Natural killer cell treated with Interleukin-12 subunit alpha and Interleukin-12 subunit beta and Interleukin-15 and Interleukin-18, amount 100 ng/mL, for 72 hours (primary cell): ENCODE results near the gene ZNF385C. TPM values are rescaled to one million over a fixed set of nuclear protein-coding genes. Genes with fewer than 3 reads are reported as not detected.

Experiments used
- ATAC-seq, 2 donors: fragments of 150-1000 bp; cut with Tn5 transposase in 1 of 2; sonication (Bioruptor Pico), chemical (Tn5 transposase) in 1 of 2; 2 replicates each; pipeline ENCODE4 v1.10.0; 2021
- DNase-seq: peaks from one replicate; pipeline ENCODE4 v3.0.0; 2022; ENCODE audit warnings: low spot score
- H3K27ac Mint-ChIP-seq, 2 donors: 1 replicate in 1 of 2; 2 replicates in 1 of 2; pipeline ENCODE4 v1.8.0; 2022; ENCODE audit warnings: mixed read lengths in 2 of 2, mild to moderate bottlenecking in 1 of 2, moderate library complexity in 1 of 2
- H3K27me3 Mint-ChIP-seq, 2 donors: 1 replicate in 1 of 2; 2 replicates in 1 of 2; pipeline ENCODE4 v1.8.0; 2022; ENCODE audit warnings: mixed read lengths in 2 of 2
- H3K36me3 Mint-ChIP-seq: one replicate; pipeline ENCODE4 v1.8.0; 2022; ENCODE audit warnings: mixed read lengths
- H3K4me1 Mint-ChIP-seq, 2 donors: 1 replicate in 1 of 2; 2 replicates in 1 of 2; pipeline ENCODE4 v1.8.0; 2022; ENCODE audit warnings: low read depth in 2 of 2, mixed read lengths in 2 of 2, mild to moderate bottlenecking in 1 of 2
- H3K4me3 Mint-ChIP-seq: one replicate; pipeline ENCODE4 v1.8.0; 2022; ENCODE audit warnings: mixed read lengths
- H3K9me3 Mint-ChIP-seq: 2 replicates; pipeline ENCODE4 v1.8.0; 2022; ENCODE audit warnings: mixed read lengths
- total RNA-seq, 2 donors: library from RNA; stranded (reverse); gene quantifications; one replicate each; pipeline ENCODE4 v1.2.3, GENCODE V29; 2022

Gene ZNF385C
- total RNA-seq, 2 donors from 2014 or later: not detected

DNA sequence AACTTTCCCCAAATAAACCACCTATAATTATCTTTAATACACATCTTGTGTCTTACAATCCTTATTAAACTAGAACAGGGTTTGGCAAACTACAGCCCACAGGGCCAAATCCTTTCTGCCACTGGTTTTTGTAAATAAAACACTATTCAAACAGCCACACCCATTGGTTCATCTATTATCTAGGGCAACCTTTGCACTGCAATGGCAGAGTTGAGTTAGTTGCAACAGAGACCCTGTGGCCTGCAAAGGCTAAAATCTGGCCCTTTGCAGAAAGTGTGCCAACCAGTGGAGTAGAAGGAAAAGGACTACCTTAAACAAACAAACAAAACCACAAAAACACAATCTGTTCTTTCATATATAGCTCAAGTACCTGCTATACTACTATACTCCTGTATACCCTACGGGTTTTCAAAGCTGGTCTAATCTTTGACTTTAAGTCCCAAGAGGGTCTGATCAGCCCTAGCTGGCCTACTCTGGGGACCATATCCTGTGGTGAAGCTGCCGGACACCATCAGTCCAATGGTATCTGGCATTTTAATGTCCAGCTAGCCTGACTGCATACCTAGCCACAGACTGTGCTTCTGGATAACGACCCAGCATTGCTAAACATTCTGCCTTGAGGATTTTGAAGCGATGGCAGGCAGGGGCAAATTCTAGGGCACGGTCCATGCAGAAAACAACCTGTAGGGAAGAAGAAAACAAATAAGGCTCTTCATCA is 108.4 kb downstream of the ZNF385C start:
- DNase-seq: no peak
- Mint-ChIP-seq H3K27ac (no peak overlapping the region), H3K4me3 (no peak overlapping the region), H3K9me3 (no peaks in the 10 kb centered on the region), H3K36me3 (peaks cover 33% of the 10 kb centered on the region), H3K27me3 (no peaks in the 10 kb centered on the region), H3K4me1 (peaks cover 17 to 22% of the 10 kb centered on the region in 2 donors)
- no peak for ATAC-seq

DNA sequence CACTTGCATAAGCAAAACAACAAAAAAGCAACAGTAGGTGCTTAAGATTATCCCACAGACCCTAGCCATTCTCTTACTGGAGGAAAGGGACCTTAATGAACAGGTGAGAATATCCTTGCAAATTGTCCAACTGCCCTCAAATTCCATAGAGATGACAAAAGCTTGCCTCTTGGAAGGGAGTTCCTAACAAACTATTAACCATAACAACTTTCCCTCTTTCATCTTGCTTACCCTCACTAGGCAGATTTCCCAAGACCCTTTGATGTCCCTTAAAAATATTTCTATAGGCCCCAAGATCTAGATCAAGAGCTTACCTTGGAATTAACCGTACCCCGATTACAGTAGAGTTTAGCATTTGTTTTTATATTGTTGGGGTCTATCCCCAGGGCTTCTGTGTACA is 109.9 kb downstream of the ZNF385C start:
- Mint-ChIP-seq H3K36me3 (peaks cover 40% of the 10 kb centered on the region), H3K4me1 (peaks cover 20 to 22% of the 10 kb centered on the region in 2 donors), H3K27me3 (no peaks in the 10 kb centered on the region), H3K27ac (peak overlapping the region; percentile 74 to 91), H3K9me3 (no peaks in the 10 kb centered on the region), H3K4me3 (no peak overlapping the region)
- DNase-seq: no peak
- ATAC-seq: no peak

DNA sequence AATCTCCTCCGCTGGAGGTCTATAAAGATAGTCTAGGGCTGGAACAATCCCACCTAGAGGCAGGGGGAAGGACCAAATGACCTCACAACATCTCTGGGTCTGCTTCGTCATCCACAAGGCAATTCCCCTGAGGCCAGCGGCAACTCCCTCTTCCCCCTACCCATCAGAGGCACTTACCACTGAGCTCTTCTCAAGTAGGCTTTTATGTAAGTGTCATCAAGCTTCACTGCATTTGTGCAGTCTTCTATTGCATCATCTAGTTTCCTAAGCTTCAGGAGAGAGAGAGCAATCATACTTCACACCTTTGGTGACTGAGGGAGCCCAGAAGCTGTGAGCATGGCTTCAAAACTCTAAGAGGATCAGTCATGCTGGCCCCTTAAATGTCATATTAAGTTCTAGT is 110.6 kb downstream of the ZNF385C start:
- H3K27ac Mint-ChIP-seq: peak overlapping the region; percentile 74 to 91
- peak overlapping the region; percentile 11 for H3K4me3 Mint-ChIP-seq
- ATAC-seq: peak; percentile 90 to 91
- DNase-seq: no peak
- H3K27me3 Mint-ChIP-seq: no peaks in the 10 kb centered on the region
- H3K9me3 Mint-ChIP-seq: no peaks in the 10 kb centered on the region
- peaks cover 40% of the 10 kb centered on the region for H3K36me3 Mint-ChIP-seq
- peaks cover 20 to 22% of the 10 kb centered on the region in 2 donors for H3K4me1 Mint-ChIP-seq

DNA sequence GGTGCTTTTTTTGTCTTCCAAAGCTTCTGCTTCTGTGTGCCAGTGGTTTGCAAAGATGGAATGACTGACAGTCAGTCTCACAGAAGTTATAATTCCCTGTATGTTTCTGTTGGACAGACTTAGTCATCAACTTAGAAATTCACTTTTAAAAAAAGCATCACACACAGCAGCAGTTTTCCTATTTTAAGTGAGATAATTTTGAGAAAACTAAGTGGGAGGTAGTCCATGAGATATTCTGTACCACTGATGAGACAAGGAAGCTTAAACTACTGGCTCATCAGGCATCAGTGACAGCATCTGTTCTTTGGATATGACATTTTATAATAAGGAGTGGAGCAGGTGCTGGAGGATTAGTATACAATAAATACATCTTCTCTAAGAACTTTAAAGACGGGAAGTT is 111.6 kb downstream of the ZNF385C start:
- Mint-ChIP-seq H3K4me1 (peaks cover 21 to 22% of the 10 kb centered on the region in 2 donors), H3K4me3 (no peak overlapping the region), H3K9me3 (no peaks in the 10 kb centered on the region), H3K27ac (peak overlapping the region; percentile 74 to 91), H3K27me3 (no peaks in the 10 kb centered on the region), H3K36me3 (peaks cover 47% of the 10 kb centered on the region)
- ATAC-seq (no peak), DNase-seq (no peak)

DNA sequence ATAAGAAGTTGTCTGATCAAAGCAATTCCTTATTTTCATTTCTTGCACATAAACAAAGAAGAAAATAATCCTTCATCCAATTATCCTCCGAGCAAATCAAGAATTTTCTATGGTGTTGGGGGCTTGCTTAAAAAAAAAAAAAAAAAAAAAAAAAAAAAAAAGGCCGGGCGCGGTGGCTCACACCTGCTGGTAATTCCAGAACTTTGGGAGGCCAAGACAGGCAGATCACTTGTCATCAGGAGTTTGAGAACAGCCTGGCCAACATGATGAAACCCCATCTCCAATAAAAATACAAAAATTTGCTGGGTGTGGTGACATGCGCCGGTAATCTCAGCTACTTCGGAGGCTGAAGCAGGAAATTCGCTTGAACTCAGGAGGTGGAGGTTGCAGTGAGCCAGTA is 112.4 kb downstream of the ZNF385C start:
- Mint-ChIP-seq H3K27ac (no peak overlapping the region), H3K4me3 (no peak overlapping the region), H3K36me3 (peaks cover 41% of the 10 kb centered on the region)

DNA sequence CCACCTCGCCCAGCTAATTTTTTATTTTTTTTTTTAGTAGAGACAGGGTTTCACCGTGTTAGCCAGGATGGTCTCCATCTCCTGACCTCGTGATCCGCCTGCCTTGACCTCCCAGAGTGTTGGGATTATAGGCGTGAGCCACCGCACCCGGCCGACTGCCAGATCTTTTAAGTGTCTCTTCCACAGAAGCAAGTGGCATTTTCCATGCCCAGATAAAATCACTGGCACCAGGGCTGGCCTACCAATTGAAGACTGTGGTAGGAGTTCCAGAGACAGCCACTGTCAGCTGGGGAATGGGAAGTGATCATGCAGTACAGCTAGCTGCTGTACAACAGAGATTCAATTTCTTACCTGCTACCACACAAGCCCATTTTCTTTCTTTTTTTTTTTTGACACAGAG is 113.8 kb downstream of the ZNF385C start:
- Mint-ChIP-seq H3K4me1 (peaks cover 22 to 23% of the 10 kb centered on the region in 2 donors), H3K27me3 (no peaks in the 10 kb centered on the region), H3K4me3 (no peak overlapping the region), H3K36me3 (peaks cover 39% of the 10 kb centered on the region), H3K27ac (no peak overlapping the region), H3K9me3 (no peaks in the 10 kb centered on the region)
- ATAC-seq (no peak), DNase-seq (no peak)

More for the DNA sequence above, 112.4 kb downstream of the ZNF385C start:
- Mint-ChIP-seq H3K9me3 (no peaks in the 10 kb centered on the region), H3K4me1 (peaks cover 22 to 23% of the 10 kb centered on the region in 2 donors), H3K27me3 (no peaks in the 10 kb centered on the region)
- DNase-seq: no peak
- ATAC-seq: no peak

DNA sequence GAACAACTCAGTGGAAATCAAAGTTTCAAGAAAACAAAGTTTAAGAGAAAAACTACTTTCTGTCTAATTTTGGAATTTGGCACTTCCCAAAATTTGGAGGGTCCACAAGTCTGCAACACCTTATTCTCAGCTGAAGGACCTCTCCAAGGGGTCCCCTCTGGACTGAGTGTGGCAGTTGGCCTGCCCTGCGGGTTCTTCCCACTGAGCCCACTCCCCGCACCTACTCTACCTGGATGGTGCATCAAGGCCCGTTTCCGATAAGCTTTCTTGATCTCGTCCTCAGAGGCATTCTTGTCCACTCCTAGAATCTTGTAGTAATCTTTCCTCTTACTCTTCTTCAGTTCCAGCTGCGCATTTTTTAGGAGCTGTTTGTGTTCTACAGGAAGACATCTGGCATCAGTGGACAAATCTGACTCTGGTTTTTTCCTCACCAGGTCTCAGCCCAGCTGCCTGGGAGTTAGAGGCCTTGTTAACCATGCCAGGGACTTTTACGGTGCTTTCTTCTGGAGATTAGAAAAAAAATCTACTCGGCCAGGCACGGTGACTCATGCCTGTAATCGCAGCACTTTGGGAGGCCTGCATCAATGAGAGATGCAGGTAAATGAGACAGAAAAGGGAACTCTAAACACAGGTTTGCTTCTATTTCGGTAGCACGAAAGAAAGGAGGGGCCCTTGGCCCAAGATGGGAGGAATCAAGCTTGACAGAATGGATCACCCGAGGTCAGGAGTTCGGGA is 116.1 kb downstream of the ZNF385C start:
- H3K36me3 Mint-ChIP-seq: peaks cover 29% of the 10 kb centered on the region
- peak overlapping the region in 1 of 2 donors; percentile 30 for H3K27ac Mint-ChIP-seq
- DNase-seq: no peak
- no peaks in the 10 kb centered on the region for H3K9me3 Mint-ChIP-seq
- no peak for ATAC-seq
- peaks cover 3 to 8% of the 10 kb centered on the region in 2 donors for H3K4me1 Mint-ChIP-seq
- no peak overlapping the region for H3K4me3 Mint-ChIP-seq
- no peaks in the 10 kb centered on the region for H3K27me3 Mint-ChIP-seq

DNA sequence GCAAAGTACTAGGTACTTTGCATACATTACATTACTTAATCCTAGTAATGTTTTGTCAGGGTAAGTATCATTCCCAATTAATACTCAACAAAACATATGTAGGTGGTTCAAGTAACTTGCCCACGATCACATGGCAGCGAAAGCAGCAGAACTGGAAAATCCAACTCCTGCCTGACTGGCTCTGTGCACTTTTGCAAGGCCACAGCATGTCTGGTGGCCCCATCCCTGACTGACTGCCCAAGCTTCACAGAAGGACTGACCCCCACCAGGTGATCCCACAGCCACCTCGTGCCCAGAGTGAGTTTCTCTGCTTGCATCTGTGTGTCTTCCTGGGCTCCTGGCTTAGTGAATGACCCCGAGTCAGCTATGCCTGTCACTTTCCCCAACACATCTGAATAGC is 120.3 kb downstream of the ZNF385C start:
- Mint-ChIP-seq H3K27ac (peak overlapping the region in 1 of 2 donors; percentile 56), H3K27me3 (no peaks in the 10 kb centered on the region), H3K4me1 (peaks cover 5 to 16% of the 10 kb centered on the region in 2 donors), H3K9me3 (no peaks in the 10 kb centered on the region), H3K4me3 (no peak overlapping the region), H3K36me3 (peaks cover 18% of the 10 kb centered on the region)
- no peak for ATAC-seq
- DNase-seq: no peak

DNA sequence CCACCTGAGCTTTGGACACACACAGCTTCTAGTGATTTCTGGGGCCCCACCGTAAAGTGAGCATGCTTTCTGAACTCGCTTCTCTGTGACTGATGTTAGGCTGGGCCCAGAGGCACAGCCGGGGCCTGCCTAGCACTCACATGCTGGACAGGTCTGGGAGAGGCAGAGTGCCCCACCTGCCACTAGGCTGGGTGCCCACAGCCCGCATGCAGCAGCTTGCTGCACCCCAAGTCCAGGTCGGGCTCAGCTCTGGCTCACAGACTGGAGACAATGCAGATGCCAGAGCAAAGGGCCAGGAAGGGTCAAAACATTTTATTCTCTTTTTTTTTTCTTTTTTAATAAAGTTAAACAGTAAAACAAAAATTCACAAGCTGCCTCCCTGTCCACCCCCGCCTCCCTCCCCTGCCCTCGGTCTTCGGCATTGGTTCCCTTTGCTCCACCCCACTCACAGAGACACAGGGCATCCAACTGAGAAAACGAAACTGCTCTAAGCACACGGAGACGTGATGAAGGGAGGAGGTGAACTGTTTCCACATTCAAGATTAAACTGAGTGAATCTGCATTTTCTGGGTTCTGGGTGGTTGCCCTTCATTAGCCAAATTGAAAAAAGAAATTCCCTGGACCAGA is 122.0 kb downstream of the ZNF385C start:
- no peak overlapping the region for H3K4me3 Mint-ChIP-seq
- DNase-seq: no peak

More for the DNA sequence above, 122.0 kb downstream of the ZNF385C start:
- H3K4me1 Mint-ChIP-seq: peaks cover 5 to 20% of the 10 kb centered on the region in 2 donors
- ATAC-seq: no peak
- no peaks in the 10 kb centered on the region for H3K27me3 Mint-ChIP-seq
- H3K27ac Mint-ChIP-seq: no peak overlapping the region
- H3K9me3 Mint-ChIP-seq: no peaks in the 10 kb centered on the region
- H3K36me3 Mint-ChIP-seq: peaks cover 8% of the 10 kb centered on the region

Other genes with a start within 250 kb of the ZNF385C start
- 10 to 100 TPM; 14.9 to 15.7 TPM for gene KLHL11, start 233.1 kb downstream of the ZNF385C start, total RNA-seq
- gene ACLY, start 179.5 kb downstream of the ZNF385C start, total RNA-seq: 100 to 1,000 TPM; 200 to 243 TPM
- 1 to 10 TPM in 1 of 2 donors, under 1 TPM in 1; 0.12 to 1.0 TPM for gene ODAD4, start 167.9 kb downstream of the ZNF385C start, total RNA-seq
- 10 to 100 TPM; 55.6 to 81.9 TPM for gene CNP, start 131.7 kb downstream of the ZNF385C start, total RNA-seq
- gene DNAJC7, start 81.0 kb downstream of the ZNF385C start, total RNA-seq: 100 to 1,000 TPM; 119 to 137 TPM
- gene NKIRAS2, start 78.4 kb downstream of the ZNF385C start, total RNA-seq: 10 to 100 TPM; 27.8 to 28.7 TPM
- not detected for gene C17orf113, start 47.9 kb downstream of the ZNF385C start, total RNA-seq
- gene DHX58, start 14.2 kb upstream of the ZNF385C start, total RNA-seq: 1 to 10 TPM; 7.0 to 7.6 TPM
- 10 to 100 TPM; 16.5 to 56.5 TPM for gene KAT2A, start 22.9 kb upstream of the ZNF385C start, total RNA-seq
- not detected for gene HSPB9, start 24.3 kb upstream of the ZNF385C start, total RNA-seq
- 10 to 100 TPM; 67.4 to 73.7 TPM for gene RAB5C, start 56.5 kb upstream of the ZNF385C start, total RNA-seq
- 1 to 10 TPM in 1 of 2 donors, under 1 TPM in 1; 0.33 to 2.5 TPM for gene KCNH4, start 82.7 kb upstream of the ZNF385C start, total RNA-seq
- not detected for gene HCRT, start 87.0 kb upstream of the ZNF385C start, total RNA-seq
- gene GHDC, start 96.0 kb upstream of the ZNF385C start, total RNA-seq: 10 to 100 TPM; 13.2 to 17.5 TPM
- gene STAT5B, start 177.9 kb upstream of the ZNF385C start, total RNA-seq: 100 to 1,000 TPM; 131 to 209 TPM
- gene STAT5A, start 190.0 kb upstream of the ZNF385C start, total RNA-seq: 100 to 1,000 TPM; 187 to 392 TPM